GM18505 (cell line): Measurements from ENCODE around the gene ZBTB38.

Experiments used
- ATAC-seq: cut with Tn5 transposase; IDR thresholded peaks from one replicate; pipeline ENCODE4 v1.9.1; 2021; ENCODE audit not compliant: unreplicated experiment
- POLR2A ChIP-seq: IDR thresholded peaks from 4 replicates; pipeline ENCODE4 v1.6.1; 2011; ENCODE audit warnings: borderline replicate concordance; ENCODE audit not compliant: insufficient read depth, insufficient read length; ENCODE audit errors: extremely low read depth

Gene ZBTB38

DNA sequence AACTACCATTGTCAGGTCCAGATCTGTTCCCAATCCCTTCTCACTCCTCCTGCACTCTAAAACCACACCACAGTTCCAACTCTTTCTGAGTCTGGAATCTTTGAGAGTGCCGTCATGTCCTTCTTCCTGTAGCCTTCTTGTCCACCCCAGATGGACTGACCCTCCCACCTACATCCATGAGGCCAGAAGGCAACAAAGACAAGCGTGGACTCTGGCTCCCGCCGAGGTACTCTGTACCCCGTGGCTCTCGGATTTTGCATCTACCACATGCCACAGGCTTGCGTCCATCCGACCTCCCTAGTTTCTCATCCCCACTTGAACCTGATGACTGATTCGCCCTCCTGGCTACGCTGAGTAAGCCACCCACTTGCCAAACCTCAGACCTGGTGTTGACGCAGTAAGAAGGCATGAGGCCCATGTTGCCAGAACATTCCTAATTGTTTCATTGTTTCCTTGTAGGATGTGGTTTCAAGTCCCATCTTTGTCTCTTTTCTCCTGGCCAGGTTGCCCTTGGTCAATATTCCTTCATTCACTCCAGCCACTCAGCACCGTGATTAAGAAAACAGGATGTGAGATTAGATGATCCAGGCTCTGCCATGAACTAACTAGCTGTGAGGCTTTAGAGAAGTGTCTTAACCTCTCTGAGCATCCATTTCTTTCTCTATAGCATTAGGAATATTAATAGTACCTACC lies 1.1 kb upstream of the ZBTB38 start:
- TF ChIP-seq POLR2A, result no peak

GRCh38 chr3:141368925-141369794 lies 856 bp downstream of the ZBTB38 start:
- no peak for ATAC-seq
- TF ChIP-seq POLR2A, result no peak

More for the DNA sequence above, 1.1 kb upstream of the ZBTB38 start:
- no peak for ATAC-seq

GRCh38 chr3:141370065-141370533 lies 1.8 kb downstream of the ZBTB38 start:
- ATAC-seq, result peak; percentile 85
- TF ChIP-seq POLR2A, result no peak

DNA sequence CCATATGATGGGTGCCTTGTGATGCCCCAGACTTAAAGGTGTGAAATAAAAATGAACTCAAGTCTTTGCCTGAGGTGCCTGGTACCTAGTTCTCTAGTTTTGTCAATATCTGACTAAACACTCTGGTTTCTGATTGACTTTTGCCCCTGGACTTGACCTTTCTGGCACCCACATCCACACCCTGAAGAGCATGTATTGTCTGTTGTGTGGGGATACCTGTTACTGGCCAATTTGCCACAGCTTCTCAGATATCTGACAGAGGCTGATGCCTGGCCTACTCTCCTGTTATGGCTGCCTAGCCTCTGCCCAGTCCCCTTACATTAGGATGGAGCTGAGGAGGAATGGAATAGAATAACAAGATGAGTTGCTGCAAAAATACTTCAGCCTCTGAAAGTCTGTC lies 3.6 kb downstream of the ZBTB38 start:
- ATAC-seq, result no peak
- TF ChIP-seq POLR2A, result no peak

DNA sequence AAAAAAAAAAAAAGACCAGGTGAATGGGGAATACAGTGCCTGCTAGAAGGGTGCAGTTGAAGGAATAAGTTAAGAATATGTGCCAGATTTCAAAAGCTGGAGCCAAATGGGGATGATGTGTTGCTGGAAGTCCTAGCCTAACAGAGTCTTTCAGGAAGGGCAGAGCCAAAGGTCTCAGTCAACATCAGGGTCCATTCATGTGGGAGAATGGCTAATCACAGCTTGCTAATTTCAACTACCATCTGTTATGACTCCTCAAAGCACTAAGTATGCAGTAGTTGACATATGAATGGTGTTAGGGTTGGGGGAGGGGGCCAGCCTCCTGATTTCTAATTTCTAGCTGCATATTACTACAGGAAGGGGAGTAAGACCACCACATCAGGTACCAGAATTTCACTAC lies 4.4 kb downstream of the ZBTB38 start:
- no peak for TF ChIP-seq POLR2A
- no peak for ATAC-seq

DNA sequence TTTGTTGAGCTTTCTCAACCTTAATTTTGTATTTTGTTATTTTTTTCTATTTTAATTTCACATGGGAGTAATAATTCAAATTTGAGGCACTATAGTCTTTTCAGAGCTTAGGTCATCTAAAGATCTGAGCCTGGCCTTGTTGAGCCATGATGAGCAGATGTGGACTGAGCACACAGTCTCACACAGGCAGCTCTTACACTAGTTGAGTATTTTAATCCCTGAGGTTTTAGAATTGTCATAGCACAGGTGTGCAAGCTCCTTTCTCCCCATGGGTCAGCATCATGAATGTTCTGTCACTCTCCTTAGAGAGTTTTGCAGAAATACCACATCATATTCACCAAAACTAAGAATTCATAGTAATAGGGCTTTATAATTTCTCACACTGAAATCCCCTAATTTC lies 4.9 kb downstream of the ZBTB38 start:
- peak; percentile 35 for TF ChIP-seq POLR2A
- ATAC-seq, result no peak

GRCh38 chr3:141373768-141374526 lies 5.6 kb downstream of the ZBTB38 start:
- TF ChIP-seq POLR2A, result no peak
- ATAC-seq, result no peak

DNA sequence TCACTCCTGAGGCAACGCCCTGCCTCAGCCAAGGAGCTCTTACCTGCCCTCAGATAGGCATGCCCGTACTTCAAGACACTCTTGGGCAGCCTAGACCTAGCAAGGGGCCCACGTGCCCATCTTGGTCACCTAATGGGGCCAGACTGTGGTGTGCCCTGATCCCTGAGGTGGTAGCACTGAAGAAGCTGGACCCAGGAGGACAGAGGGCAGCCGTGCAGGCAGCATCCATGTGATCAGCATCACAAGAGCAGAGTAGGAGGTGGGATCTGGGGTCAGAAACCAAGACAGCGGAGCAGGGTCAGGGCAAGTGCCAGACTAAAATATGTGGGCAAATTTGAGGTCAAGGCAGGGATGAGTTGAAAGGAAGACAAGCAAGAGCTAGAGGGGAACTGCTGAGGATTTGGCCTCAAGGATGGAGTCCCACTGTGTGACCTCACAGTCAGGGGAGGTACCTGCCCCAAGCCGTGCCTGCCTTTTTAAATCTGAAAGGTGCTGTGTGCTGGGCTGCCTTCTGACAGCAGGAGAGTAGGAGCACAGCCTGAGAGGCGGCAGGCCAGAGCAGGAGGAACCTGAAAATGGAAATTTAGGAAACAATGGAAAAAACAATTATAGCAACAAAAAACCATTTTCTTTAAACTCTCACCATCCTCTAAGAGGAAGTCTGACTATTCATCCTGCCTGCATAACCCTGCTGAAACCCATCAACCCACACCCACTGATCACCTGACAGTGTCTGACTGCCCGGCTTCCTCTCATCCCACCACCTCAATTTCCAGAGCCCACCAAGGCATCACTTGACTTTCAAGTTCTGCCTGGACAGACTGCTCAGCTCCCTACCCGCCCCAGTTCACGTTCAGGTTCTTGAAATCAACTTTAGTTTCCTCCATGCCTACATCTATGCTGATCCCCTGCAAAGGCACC lies 7.3 kb downstream of the ZBTB38 start:
- ATAC-seq, result no peak
- peak; percentile 50 for TF ChIP-seq POLR2A

DNA sequence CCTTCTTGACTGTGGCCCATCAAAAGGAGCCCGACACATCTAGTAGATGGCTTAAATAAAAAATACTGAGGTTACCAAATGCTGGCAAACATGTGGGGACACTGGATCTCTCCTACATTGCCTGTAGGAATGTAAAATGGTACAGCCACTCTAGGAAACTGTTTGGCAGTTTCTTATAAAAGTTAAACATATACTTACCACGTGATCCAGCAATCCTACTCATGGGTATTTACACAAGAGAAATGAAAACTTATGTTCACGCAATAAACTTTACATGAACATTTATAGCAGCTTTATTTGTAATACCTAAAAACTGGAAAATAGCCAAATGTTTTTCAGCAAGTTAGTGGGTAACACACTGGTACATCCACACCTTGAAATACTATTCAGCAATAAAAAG lies 9.1 kb downstream of the ZBTB38 start:
- ATAC-seq, result no peak
- no peak for TF ChIP-seq POLR2A

- no peak for ATAC-seq
- no peak for TF ChIP-seq POLR2A
These were observed 10.3 kb downstream of the ZBTB38 start for GRCh38 chr3:141378556-141378955.

DNA sequence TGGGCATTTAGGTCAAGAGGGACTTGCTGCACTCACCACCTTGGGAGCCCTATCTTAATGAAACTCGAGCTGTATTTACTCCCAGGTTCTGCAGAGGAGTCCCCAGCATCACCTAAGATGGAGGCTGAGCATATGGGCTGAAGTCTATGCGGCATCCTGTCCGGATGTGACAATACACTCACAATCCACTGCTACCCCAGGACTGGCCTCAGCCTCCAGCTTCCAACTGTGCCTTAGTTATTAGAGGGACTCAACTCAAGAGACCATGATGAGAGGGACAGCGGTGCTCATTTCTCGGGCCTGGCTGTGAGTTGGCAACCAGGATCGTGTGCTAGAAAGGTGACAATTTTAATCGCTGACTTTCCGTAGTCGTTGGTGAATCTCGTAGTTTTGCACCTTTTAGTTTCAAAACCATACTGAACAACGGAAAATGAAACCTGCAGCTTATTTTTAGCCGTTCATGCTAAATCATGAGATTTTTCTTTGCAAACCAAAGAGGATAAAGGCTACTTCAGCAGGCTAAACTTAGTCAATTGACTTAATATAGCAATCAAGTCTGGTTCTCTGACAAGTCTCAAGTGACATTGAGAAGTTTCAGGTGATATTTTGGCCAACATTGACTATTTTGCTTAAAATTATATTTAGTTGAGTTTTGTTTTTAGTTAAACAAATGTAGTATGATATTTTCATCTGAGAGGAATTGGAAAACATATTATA lies 11.1 kb downstream of the ZBTB38 start:
- peak; percentile 62 for TF ChIP-seq POLR2A
- peak; percentile 44 for ATAC-seq

DNA sequence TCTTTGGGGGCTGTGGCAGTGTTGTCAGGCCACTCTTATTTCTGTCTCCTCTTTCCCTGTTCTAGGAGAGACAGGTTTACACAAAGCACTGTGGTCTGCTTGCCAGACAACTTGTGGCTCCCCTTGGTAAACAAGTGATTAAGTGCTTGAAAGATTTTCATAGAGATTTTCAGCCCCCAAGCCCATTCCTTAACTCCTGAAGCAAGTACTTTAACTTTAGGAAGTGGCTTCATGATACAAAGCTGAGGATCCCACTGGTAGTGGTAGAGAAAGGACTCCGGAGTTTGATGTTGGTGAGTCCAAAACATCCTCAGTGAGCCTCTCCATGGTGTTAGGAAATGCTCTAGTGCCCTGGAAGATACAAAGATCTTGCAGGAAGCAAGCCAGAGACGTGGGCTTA lies 12.0 kb downstream of the ZBTB38 start:
- no peak for TF ChIP-seq POLR2A
- no peak for ATAC-seq
